Astrocyte (in vitro differentiated cells and primary cell): ENCODE measurements around the gene POTEE. TPM values are rescaled to one million over a fixed set of nuclear protein-coding genes. Genes with fewer than 3 reads are reported as not detected.
"Not testable (repeated sequence)": the region's sequence is repeated elsewhere in the genome, so short reads cannot be mapped to it uniquely, and the experiment has no call there.

Source experiments
- DNase-seq: peaks from one replicate; pipeline ENCODE4 v3.0.0-alpha.2; 2010; ENCODE audit warnings: low read depth
- FAIRE-seq: peaks from 2 replicates; lab custom pipeline; 2011; peaks lifted over from hg19 to GRCh38; lab: Jason Lieb, UNC
- H2AFZ ChIP-seq: 2 replicates; pipeline ENCODE4 v1.6.0; 2012; ENCODE audit warnings: low read depth, low read length, inconsistent platforms
- H3K27ac ChIP-seq: 2 replicates; pipeline ENCODE4 v1.5.1; 2011; ENCODE audit warnings: low read depth, low read length, inconsistent platforms
- H3K27me3 ChIP-seq: 2 replicates; pipeline ENCODE4 v1.6.0; 2011; ENCODE audit warnings: low read length, inconsistent platforms; ENCODE audit not compliant: insufficient read depth
- H3K36me3 ChIP-seq: 2 replicates; pipeline ENCODE4 v1.5.1; 2011; ENCODE audit warnings: low read length, inconsistent platforms; ENCODE audit not compliant: insufficient read depth
- H3K4me1 ChIP-seq: 2 replicates; pipeline ENCODE4 v1.5.1; 2011; ENCODE audit warnings: low read length, inconsistent platforms; ENCODE audit not compliant: insufficient read depth
- H3K4me2 ChIP-seq: 2 replicates; pipeline ENCODE4 v1.6.0; 2012; ENCODE audit warnings: low read length, inconsistent platforms
- H3K4me3 ChIP-seq: 2 replicates; pipeline ENCODE4 v1.5.1; 2011; ENCODE audit warnings: low read depth, mild to moderate bottlenecking, low read length, inconsistent platforms; ENCODE audit not compliant: insufficient read depth
- H3K79me2 ChIP-seq: 2 replicates; pipeline ENCODE4 v1.6.0; 2012; ENCODE audit warnings: mild to moderate bottlenecking, low read length, inconsistent platforms; ENCODE audit not compliant: insufficient read depth
- H3K9ac ChIP-seq: 2 replicates; pipeline ENCODE4 v1.6.0; 2012; ENCODE audit warnings: mild to moderate bottlenecking, low read length, inconsistent platforms
- H3K9me3 ChIP-seq: 2 replicates; pipeline ENCODE4 v1.5.1; 2012; ENCODE audit warnings: low read depth, mild to moderate bottlenecking, low read length, inconsistent platforms; ENCODE audit not compliant: insufficient read depth
- H4K20me1 ChIP-seq: 2 replicates; pipeline ENCODE4 v1.6.0; 2012; ENCODE audit warnings: low read length, inconsistent platforms; ENCODE audit not compliant: insufficient read depth
- H3K27ac Mint-ChIP-seq: one replicate; pipeline ENCODE4 v1.8.0; 2021; ENCODE audit warnings: mild to moderate bottlenecking, mixed read lengths; ENCODE audit not compliant: unreplicated experiment
- H3K27me3 Mint-ChIP-seq: one replicate; pipeline ENCODE4 v1.8.0; 2021; ENCODE audit warnings: low read depth, mixed read lengths; ENCODE audit not compliant: unreplicated experiment
- H3K36me3 Mint-ChIP-seq: one replicate; pipeline ENCODE4 v1.8.0; 2021; ENCODE audit warnings: low read depth, mixed read lengths; ENCODE audit not compliant: unreplicated experiment
- H3K4me1 Mint-ChIP-seq: one replicate; pipeline ENCODE4 v1.8.0; 2021; ENCODE audit warnings: low read depth, mixed read lengths; ENCODE audit not compliant: unreplicated experiment
- H3K4me3 Mint-ChIP-seq: one replicate; pipeline ENCODE4 v1.8.0; 2021; ENCODE audit warnings: mild to moderate bottlenecking, moderate library complexity, mixed read lengths; ENCODE audit not compliant: unreplicated experiment
- H3K9me3 Mint-ChIP-seq: one replicate; pipeline ENCODE4 v1.8.0; 2021; ENCODE audit warnings: mild to moderate bottlenecking, mixed read lengths; ENCODE audit not compliant: unreplicated experiment
- total RNA-seq: library from RNA; stranded (reverse); gene quantifications from 2 replicates; pipeline ENCODE4 v1.2.1, GENCODE V29; 2021

Gene POTEE
- total RNA-seq, 1 donor from 2014 or later, result 1.0 TPM

DNA sequence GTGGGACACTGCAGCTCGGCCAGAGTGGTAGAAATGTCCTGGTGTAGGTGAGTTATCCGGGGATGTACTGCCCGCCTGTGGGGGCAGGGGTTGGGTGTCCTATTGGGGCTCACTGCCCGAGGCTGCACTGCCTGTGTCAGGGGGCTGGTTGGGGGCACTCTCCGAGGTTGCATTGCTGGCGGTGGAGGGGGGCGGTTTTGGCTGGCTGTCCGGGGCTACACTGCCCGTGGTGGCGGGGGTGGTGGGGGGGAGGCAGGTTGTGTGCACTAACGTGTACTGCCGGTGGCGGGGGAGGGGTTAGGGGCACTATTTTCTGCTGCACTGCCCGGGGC, 403 bp downstream of the POTEE start:
- H3K79me2 ChIP-seq, H3K9me3 Mint-ChIP-seq, H3K9me3 ChIP-seq, H3K27ac Mint-ChIP-seq, H3K4me3 ChIP-seq, H3K36me3 Mint-ChIP-seq, DNase-seq, H3K4me2 ChIP-seq, H3K4me1 Mint-ChIP-seq, H3K27ac ChIP-seq, FAIRE-seq, H3K36me3 ChIP-seq, H3K27me3 ChIP-seq, H3K27me3 Mint-ChIP-seq, H3K4me1 ChIP-seq, H2AFZ ChIP-seq, H3K4me3 Mint-ChIP-seq, H4K20me1 ChIP-seq, H3K9ac ChIP-seq: not testable (repeated sequence)

DNA sequence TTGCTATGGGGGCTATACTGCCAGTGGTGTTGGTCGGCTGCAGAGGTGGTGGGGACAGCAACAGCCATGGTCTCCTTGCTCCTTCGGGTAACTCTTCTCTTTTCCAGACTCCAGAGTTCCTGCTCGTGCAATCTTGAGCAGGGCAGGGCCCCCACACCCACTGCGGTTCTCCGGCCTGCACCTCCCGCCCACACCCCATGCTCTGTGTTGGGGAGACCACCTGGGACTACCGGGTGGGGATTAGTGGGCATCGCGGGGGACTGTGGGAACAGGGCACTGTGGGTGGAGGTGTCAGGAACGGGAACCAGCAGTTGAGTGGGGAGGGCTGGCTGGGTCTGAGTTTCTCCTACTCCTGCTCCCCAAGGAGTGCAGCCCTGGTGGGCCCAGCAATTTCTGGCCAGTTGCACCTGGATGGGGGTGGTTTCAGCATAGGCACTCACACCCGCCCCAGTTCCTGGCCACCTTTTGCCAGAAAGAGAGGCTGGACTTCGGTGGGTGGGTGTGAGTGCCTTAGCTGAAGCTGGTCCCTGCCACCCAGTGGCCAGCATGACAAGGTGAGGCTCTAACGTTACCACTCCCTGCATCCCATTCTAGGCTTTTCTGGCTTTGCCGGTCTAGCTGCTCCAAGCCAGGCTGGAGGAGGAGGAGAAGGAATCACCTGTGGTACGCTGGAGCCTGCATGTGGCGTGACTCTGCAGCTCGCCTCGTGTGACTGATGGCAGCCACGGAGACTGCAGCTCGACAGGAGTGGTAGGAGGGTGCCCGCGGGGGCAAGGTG, 1.3 kb downstream of the POTEE start:
- H3K36me3 Mint-ChIP-seq, H3K4me2 ChIP-seq, H3K9ac ChIP-seq, H3K27ac ChIP-seq, H3K4me1 Mint-ChIP-seq, H3K4me3 ChIP-seq, H3K36me3 ChIP-seq, H3K27ac Mint-ChIP-seq, H2AFZ ChIP-seq, DNase-seq, H3K4me3 Mint-ChIP-seq, H4K20me1 ChIP-seq, FAIRE-seq, H3K4me1 ChIP-seq, H3K9me3 ChIP-seq, H3K79me2 ChIP-seq, H3K9me3 Mint-ChIP-seq, H3K27me3 Mint-ChIP-seq, H3K27me3 ChIP-seq: not testable (repeated sequence)

DNA sequence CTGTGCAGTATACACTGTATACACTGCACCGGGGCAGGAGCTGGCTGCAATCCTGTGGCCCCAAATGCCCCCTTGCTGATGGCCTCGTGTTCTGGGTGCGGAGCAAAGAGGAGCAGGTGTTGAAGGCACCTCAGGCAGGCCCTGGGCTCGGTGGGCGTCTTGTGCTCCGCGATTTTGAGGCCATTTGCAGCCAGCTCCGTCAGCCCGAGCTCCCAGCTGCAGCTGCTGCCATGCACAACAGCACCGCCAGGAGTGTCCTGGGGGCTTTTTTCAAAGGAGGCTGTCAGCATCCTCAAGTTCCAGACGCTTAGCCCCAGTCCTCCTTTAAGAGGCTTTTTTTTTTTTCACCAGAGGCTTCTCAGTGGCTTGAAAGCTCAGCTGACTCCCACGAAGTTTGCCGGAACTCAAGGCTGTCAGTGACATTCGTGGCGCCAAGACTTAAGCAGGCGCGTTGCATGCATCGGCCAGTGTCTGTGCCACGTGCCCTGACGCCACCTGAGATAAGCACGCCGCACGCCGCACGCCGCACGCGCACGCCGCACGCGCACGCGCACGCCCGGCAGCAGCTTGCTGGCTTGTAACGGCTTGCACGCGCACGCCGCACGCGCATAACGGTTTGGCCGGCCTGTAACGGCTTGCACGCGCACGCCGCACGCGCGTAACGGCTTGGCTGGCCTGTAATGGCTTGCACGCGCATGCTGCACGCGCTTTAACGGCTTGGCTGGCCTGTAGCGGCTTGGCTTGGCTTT, 8.1 kb downstream of the POTEE start:
- FAIRE-seq, H3K4me3 Mint-ChIP-seq, H3K9me3 Mint-ChIP-seq, H3K27ac ChIP-seq, H3K79me2 ChIP-seq, H4K20me1 ChIP-seq, H3K9me3 ChIP-seq, H3K4me1 ChIP-seq, H3K27me3 Mint-ChIP-seq, H3K4me1 Mint-ChIP-seq, H2AFZ ChIP-seq, H3K4me3 ChIP-seq, H3K36me3 ChIP-seq, DNase-seq, H3K27ac Mint-ChIP-seq, H3K27me3 ChIP-seq, H3K9ac ChIP-seq, H3K4me2 ChIP-seq, H3K36me3 Mint-ChIP-seq: not testable (repeated sequence)

DNA sequence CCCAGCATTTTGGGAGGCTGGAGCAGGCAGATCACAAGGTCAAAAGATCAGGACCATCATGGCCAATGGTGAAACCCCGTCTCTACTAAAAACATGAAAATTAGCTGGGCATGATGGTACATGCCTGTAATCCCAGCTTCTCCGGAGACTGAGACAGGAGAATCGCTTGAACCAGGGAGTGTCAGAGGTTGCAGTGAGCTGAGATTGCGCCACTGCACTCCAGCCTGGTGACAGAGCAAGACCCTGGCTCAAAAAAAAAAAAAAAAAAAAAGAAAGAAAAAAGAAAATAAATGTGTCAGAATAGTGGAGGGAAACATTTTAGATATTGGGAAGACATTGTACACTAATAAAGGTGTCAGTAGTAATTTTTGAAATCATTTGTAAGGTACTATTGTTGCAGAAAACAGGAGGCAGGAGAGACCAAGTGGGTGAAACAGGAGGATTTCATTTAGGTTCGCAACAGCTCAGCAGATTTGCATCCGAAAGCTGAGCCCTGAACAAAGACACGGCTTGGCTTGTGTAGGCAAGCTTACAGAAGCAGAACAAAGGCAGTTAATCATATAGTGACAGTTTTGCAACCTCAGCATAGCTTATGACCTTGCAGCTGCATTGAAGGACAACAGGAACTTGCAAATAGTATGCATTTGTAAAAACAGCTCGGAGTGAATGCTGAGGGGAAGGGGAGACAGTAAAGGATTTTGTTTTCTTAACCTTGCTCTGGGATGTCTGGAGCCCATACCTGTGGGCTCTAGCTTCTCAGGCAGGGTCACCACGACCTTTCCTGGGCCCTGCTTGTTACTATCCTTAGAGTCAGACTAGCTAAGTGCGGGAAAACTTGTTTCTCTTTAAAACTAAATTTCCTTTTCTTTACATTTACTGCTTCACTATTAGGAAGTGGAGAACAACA, 26.5 kb downstream of the POTEE start:
- not testable (repeated sequence) for H3K27me3 Mint-ChIP-seq, H3K9me3 Mint-ChIP-seq, H3K27ac Mint-ChIP-seq, H3K4me1 Mint-ChIP-seq, H3K36me3 Mint-ChIP-seq, H3K4me3 Mint-ChIP-seq, H3K4me2 ChIP-seq, H3K36me3 ChIP-seq, H3K27ac ChIP-seq, H3K4me1 ChIP-seq, H3K79me2 ChIP-seq, H3K9ac ChIP-seq, H4K20me1 ChIP-seq, H3K9me3 ChIP-seq, H3K27me3 ChIP-seq, H3K4me3 ChIP-seq, H2AFZ ChIP-seq, FAIRE-seq, DNase-seq

Other genes starting within 250 kb of the POTEE start
- 111 and 117 TPM in 2 replicates for gene FAM168B, start 116.1 kb upstream of the POTEE start, total RNA-seq
- 92.2 and 100 TPM in 2 replicates for gene PLEKHB2, start 104.2 kb upstream of the POTEE start, total RNA-seq
- 0.43 and 0.70 TPM in 2 replicates for gene RAB6D, start 154.6 kb downstream of the POTEE start, total RNA-seq